GM21381 (cell line): ENCODE results near the gene GUCA2A.

Experiments
- ATAC-seq: cut with Tn5 transposase; IDR thresholded peaks from one replicate; pipeline ENCODE4 v1.9.1; 2021; ENCODE audit warnings: mild to moderate bottlenecking, moderate library complexity; ENCODE audit not compliant: unreplicated experiment

The GUCA2A gene

DNA sequence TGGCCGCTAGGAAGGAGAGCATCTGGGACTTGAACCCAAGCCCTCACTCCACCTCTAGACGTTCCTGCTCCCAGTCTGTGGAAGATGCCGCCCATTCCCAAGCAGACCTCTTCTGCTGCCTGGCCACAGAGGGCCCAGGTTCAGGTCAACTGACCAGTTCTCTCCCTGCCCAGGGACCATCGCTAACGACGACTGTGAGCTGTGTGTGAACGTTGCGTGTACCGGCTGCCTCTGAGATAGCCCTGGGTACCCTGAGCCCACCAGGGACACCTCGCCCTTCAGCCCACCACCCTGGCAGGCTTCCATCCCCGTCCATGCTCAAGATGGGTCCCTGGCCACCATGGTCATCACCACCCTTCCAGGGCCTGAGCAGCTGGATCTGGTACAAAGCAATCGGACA is 9.2 kb downstream of the GUCA2A start:
- ATAC-seq, result no peak

DNA sequence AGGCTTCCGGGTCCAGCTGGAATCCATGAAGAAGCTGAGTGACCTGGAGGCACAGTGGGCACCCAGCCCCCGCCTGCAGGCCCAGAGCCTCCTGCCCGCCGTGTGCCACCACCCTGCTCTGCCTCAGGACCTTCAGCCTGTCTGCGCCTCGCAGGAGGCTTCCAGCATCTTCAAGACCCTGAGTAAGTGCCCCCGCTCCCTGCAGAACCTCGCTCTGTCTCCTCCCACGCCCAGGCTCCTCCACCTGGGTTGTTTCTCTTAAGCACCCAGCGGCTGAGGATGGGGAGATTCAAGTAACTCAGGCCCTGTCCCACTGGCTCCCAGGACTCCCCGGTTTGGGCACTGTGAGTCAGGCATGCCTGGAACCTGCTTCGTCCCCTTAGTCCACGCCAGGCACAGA is 9.9 kb downstream of the GUCA2A start:
- ATAC-seq, result no peak

DNA sequence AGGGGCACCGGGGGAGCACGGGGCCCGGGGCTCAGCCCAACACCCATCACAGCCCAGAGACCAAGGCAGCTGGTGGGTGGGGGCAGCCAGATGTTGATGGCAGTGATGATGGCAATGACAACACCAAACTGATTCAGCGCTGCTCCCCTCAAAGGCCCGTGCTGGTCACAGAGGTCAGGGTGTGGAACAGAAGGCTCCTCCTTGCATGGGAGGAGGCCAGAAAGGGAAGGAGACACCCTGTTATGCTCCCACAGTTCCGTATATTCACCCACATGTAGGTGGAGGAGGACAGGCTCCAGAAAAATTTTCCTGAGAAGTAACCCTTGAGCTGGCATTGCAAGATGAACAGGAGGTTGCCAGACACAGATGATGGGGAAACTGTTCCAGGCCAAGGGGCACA is 10.9 kb downstream of the GUCA2A start:
- no peak for ATAC-seq

DNA sequence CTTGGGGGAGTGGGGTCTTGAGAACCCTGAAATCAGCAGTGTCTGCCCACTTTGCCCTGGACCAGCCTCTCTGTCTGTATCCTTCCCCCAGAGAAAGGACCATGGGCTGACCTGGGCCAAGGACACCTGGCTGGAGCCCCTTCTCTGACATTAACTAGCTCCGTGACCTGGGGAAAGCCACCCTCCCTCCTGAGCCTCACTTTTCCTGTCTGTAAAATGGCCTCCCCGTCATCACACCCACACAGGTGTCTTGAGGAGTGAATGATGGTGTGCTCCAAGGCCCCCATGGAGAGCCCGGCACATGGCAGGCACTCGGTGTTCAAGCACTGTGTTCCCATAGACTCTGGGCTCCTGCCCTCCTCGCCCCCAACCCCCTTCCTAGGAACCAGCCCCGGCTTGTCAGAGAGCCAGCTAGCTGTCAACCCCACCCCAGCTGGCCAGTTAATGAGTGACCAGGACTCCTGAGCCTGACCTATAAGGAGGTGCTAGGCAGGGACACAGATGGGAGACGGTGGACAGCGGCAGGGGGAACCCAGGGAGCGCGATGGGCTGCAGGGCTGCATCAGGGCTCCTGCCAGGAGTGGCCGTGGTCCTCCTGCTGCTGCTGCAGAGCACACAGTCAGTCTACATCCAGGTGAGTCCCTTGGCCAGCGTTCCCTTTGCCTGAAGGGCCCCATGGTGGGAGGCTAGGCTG is 11.5 kb downstream of the GUCA2A start, which contains the start of gene GUCA2B:
Gene GUCA2B (plus strand): TSS at position 504 of the 694 bp plus-strand sequence. CDS start 41 bp downstream, at position 545.
- ATAC-seq, result no peak

DNA sequence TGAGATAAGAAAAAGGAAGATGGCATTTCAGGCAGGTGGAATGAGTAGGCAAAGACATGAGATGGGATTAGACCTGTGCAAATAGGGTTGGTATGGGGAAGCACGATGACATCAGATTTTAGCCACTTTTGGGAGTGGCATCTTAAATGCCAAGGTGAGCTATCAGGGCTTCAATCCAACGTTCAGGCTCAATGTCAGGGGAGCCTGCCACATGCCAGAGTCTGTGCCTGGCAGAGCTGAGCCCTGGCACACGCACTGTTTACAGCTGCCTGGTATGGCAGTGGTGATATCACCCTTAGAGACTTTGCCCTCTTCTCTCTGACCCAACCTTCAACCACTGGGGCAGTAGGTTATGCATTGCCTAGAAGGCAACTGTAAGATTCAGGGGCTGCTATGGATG is 12.4 kb downstream of the GUCA2A start:
- no peak for ATAC-seq

DNA sequence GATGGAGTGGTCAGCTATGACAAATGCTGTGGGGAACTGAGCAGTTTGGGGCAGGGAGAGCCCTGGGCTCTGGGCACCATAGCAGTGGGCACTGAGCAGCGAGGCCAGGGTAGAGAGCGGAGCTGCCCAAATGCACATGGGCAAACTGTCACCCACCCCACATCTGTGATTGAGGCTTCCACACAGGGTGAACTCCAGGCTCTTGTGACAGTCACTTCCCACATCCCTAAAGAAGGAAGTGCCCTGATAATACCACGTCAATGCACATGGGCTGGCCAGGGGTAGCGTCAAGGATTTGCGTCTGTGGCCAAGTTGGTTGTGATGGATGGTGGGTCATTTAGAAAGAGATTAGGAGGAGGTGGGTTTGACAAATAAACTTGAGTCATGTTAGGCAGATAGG is 13.9 kb downstream of the GUCA2A start:
- ATAC-seq, result no peak

DNA sequence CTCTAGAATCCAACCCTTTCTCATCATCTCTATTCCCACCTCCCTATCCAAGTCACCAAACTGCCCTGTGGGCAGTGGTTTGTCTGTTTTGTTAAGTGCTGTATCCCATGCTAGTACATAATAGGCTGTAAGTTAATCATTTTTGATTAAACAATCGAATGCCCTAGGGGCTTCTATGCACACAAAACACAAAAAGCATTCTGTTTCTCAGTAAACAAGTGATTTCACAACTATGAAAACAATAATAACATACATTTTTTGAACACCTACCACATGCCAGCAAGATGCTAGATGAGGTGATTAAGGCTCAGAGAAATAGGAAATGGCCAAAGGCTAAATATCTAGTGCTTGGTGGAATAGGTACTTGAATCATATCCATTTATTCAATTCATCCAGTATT is 16.4 kb downstream of the GUCA2A start:
- no peak for ATAC-seq

DNA sequence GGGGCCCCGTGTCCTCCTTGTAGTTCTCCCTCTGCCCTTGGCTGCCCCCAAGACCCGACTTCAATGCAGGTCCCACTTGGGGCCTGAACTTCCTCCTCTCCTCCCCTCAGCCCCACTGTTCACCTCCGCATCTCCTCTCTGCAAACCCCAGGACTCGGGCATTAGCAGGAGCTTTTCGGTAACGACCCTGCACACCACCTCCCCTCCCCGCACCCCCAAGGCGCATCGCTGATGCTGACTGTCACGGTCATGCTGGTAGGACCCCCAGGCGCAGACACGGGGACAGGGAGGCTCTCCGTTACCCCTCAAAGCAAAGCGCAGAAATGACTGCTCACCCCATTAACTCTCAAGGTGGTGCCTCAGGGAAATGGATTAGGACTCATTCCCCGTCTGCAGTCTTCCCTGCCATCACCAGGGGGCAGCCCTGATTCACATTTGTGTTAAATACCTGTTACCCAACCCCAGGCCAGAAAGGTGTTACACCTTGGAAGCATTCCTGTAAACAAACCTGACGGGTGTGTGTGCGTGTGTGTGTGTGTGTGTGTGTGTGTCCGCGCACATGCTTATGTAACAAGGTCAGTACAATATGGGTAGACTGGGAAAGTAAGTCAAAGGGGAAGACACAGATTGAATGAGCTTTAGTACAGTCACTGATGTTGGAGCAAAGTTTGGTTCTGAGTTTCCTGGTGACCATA is 17.8 kb downstream of the GUCA2A start:
- ATAC-seq, result no peak

DNA sequence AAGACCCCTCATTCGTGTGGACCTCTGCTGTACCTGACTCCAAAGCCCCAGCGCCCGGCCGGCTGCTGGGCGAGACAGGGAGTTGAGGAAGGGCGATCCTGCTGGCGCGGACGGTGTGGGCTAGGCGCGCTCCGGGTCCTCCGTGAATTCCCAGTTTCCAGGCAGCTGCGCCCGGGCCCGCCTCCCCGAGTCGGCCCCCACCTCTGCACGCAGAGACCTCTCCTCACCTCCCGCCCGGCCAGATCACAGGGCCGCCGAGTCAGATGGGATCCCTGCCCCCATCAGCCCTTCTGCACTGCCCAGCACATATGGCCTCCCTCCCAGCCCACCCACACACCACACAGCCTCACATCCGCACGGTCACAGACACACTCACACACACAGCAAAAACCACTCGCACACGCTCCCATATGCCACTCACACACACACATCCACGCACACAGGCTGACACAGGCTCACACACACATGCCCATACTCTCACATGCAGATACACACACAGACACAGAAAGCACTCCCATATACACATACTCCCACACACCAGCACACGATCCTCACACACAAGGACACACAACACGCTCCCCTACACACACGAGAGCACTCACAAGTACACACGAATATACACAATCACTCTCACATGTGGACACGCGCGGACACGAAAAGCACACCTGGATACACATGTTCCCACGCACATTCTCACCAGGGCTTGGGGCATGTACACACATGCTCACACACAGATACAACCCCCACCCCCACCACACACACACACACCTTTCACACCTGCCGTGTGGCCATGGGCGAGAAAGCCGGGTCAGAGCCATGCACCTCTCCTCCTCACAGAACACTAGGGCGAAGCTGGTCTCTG is 18.6 kb downstream of the GUCA2A start:
- no peak for ATAC-seq

DNA sequence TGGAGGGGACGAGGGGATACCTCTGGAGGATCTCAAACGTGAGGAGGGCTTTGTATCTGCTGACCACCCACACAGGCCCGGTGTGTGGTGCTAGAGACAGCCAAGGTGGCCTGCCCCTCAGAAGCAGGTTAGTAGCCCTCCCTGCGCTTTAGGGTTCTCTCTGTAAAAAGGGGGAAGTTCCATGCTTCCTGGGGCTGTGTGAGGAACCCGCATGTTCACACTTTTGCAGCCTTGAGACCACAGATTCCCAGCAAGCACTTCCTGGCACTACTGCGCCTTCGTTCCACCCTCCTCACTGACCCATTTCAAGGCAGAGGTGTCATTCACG is 19.2 kb downstream of the GUCA2A start:
- no peak for ATAC-seq

DNA sequence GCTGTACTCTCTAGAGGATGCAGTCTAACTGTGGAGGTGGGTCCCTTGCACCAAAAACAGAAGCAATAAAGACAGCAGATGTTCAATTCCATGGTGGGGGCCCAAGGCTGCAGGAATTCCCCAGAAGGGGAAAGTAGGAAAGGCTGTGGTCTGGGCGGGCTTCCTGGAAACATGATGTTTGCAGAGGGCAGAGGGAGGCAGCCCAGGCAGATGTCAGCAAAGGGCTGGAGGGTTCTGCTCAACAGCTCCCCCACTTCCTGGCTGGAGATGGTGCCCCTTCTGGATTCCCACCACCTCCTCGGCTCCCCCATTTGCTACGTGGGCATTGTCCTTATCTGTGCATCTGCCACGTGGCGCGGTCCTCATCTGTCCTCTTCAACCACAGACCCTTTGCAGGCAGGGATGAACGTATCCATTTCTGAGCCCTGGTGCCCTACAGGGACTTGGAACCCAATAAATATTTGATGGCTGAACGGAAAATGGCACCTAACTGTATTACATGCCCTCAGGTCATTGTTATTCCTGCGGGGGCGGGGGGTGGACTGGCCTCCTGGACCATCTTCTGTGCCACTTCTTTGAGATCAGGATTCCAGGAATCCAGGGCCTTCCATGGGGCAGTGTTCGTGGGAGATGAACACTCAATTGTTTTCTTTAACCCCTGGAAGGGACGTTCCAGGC is 19.7 kb downstream of the GUCA2A start:
- no peak for ATAC-seq

DNA sequence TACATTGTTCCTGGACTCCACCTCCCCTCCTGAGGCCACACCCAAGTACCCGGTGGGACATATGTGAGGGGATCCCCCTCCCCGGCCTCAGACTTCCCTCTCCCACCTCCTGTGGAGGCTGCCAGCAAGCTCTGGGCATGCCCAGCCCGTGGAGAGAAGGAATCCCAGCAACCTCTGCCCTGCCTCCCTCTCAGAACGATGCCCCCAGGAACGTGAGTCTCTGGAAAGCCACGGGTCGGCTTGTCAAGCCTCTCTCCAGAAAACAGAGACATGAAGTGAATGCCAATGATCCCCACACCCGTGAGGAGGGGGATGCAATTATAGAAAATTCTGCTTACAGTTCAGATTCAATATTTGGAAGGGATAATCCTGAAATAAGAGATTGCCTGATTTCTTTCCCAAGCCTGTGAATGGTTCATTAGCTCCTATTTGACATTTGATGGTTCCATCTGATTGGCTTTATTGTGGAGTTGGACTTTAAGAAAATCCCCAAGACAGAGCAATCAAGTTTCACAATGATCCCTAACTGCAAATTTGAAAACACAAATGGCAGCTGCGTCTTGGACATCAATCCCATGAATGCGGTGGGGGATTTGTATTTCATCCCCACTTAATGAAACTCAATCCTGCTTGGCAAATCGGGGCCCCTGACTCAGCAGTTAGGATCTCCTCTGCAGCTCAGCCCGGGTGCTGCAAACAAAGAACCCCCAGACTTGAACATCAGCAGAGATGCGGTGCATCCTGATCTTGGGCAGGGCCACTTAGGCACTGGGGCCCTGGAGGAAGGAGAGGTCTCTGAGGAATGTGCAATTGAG is 20.4 kb downstream of the GUCA2A start:
- ATAC-seq, result no peak

DNA sequence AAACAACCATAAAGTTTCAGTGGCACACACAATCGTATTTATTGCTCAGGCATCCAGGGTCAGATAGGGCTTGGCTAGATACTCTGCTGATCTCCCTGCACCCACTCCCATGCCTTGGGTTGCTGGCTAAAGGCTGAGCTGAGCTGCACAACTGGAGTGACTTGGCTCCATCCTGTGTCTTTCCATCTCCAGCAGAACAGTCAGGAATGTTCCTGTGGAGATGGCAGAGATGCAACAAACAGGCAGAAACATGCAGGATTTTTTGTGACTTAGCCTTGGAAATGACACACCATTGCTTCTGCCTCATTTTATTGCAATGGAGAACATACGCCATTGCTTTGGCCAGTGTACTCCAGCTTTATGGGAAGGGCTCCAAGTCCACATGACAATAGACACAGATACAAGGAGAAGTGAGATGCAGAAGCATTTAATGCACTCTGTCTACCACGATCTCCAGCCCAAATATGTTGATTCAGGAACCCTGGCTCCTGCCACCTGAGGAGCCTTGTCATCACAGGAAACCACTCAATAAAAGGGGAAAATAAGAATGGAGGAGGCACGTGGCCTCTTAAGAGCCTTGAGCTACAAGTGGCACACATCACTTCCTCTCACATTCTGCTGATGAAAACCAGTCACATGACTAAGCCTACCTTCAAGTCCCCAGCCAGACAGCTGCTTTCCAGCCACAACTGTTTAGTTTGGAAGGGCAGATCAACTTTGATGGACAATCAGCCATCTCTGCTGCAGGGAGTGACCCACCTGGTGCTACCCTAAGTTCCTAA is 21.5 kb downstream of the GUCA2A start:
- no peak for ATAC-seq

DNA sequence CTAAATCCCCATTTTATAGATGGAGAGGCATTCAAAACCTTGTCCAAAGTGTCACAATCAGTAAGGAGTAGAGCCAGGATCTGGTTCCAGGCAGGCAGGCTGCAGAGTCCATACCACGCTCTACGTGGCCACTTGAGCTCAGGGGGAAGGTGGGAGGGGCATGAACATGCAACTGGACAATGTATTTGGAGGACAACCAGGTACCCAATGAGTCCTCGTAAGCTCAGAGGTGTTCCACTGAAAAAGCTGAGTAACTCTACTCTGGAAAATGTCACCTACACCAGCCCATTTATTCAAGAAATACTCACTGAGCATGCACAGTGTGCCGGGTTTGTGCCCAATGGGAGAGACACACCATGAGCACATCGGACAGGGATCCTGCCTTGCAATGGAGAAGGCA is 22.6 kb downstream of the GUCA2A start:
- ATAC-seq, result no peak

DNA sequence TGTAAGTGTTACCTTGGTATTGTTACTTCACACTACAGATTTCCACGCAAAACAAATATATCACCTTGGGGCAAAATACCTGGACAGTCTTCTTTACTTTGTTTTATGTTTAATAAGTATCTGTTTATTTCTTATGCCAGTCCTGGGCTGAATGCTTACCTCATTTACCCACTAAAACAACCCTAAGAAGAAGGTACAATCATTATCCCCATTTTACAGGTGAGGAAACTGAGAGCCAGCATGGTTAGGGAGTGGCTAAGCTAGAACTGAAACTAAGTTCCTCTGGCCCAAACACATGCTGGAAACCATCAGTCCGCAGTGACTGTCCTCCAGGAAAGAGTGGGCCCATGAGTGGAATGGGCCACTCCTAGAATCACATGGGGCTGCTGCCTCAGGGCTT is 24.4 kb downstream of the GUCA2A start:
- ATAC-seq, result no peak

DNA sequence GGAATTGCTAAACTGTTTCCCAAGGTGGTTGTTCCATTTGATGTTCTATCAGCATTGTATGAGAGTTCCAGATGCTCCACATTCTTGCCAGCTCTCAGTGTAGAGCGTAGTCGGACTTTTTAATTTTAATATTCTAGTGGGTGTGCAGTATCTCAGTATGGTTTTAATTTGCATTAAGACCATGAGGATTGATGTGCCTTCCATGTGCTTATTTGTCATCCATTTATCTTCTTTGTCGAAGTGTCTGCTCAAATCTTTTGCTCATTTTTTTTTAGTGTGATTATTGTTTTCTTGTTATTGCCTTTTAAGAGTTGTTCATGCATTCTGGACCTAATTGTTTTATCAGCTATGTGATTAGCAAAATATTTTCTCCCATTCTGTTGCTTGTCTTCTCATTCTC is 25.1 kb downstream of the GUCA2A start:
- no peak for ATAC-seq

DNA sequence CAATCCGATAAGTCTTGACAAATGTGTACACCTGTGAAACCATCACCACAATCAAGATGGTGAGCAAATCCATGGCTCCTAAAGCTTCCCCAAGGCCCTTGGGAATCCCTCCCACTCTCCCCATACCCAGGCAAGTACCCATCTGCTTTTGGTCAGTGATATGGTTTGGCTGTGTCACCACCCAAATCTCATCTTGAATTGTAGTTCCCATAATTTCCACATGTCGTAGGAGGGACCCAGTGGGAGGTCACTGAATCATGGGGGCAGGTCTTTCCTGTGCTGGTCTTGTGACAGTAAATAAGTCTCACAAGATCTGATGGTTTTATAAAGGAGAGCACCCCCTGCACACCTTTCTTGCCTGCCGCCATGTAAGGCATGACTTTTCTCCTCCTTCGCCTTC is 26.0 kb downstream of the GUCA2A start:
- ATAC-seq, result no peak

DNA sequence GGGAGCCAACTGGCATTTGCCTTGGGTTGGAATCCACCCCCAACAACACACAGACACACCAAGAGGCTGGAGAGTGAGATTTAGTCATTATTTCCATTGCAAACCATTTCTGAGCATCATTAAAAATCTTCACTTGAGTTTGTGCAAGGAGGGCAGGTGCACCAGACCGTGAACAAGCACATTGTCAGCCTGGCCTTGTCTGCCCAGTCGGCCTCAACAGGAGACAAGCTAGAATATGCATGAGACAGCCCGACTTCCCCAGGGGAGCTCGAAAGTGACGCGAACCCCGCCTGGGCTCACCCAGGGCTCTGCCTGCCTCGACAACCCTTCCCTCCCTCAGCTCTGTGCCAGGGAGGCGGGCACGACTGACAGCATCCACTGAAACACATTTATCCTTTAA is 26.8 kb downstream of the GUCA2A start:
- ATAC-seq, result no peak

DNA sequence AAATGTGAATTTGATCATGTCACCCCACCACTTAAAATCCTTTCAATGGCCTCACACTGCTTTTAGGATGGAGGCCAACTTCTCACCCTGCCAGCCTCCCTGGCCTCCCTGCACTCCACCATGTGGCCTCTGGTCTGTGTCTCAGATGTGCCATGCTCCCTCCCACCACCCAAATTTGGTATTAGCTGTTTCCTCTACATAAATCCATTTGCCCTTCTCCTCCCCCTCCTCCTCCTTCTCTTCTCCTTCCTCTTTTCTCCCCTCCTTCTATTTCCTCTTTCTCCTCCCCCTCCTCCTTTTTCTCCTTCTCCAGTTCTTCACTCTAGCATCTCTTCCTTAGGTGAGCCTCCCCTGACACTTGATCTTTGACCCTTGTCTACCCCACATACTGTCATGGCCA is 28.1 kb downstream of the GUCA2A start:
- no peak for ATAC-seq

DNA sequence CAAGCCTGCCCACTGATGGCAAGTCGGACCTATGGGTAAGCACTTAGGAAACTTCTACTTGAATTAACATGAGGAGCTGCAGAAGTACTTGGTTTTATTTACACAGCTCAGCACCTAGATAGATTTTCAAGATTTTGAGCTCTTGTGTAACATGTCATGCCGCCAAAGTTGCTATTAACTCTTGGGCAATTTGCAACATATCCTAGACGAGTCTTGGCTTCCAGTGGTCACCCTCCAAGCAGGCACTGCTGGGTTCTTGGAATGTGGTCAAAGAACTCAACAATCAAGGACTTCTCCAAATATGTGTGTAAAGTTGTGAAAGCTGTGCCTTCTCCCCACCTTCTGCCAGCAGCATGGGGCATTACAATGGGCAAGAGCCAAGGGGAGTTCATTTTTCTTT is 29.1 kb downstream of the GUCA2A start:
- no peak for ATAC-seq
